Lower leg skin (tissue), 4 donors: Measurements from ENCODE around the gene C4orf50. TPM values are rescaled to one million over a fixed set of nuclear protein-coding genes. Genes with fewer than 3 reads are reported as not detected.

Experiments
- DNase-seq, 2 donors: peaks; one replicate each; pipeline ENCODE4 v3.0.0-alpha.2; 2019; ENCODE audit warnings: low spot score in 2 of 2
- H3K4me3 ChIP-seq: fragments of 200-600 bp; sonication (generic); 2 replicates; pipeline ENCODE4 v1.5.1; 2017; ENCODE audit warnings: mild to moderate bottlenecking, low read depth; ENCODE audit not compliant: poor library complexity, severe bottlenecking
- POLR2A ChIP-seq, 2 donors: fragments of 450-650 bp; IDR thresholded peaks; one replicate each; pipeline ENCODE4 v1.6.1; 2016 to 2017; ENCODE audit warnings: antibody characterized with exemption in 2 of 2, mild to moderate bottlenecking in 1 of 2, moderate library complexity in 1 of 2
- WGBS, 2 donors: methylation state at CpG; one replicate each; pipeline ENCODE4 v1.1.5; 2018; 5-methylcytosine and 5-hydroxymethylcytosine counted together
- intact Hi-C: fragments of 100-400 bp; cut with DNase I; formaldehyde crosslinking; loops from one replicate; pipeline ENCODE4 v1.15.0; 2023; ENCODE audit warnings: low total_unique reads
- total RNA-seq, 4 donors: library from RNA; depleted of rRNA; stranded (reverse); fragments of >200 nt; gene quantifications; one replicate each; pipeline ENCODE4 v1.1.0, GENCODE V29; 2016
- TF ChIP-seq, protein P1 (sequence below), 3 donors: fragments of 450-650 bp; IDR thresholded peaks; one replicate each; pipeline ENCODE4 v1.5.1; 2016; ENCODE audit warnings: antibody characterized with exemption in 3 of 3, mild to moderate bottlenecking in 3 of 3, moderate library complexity in 2 of 3

Gene C4orf50
- total RNA-seq, 4 donors from 2014 or later: not detected

DNA sequence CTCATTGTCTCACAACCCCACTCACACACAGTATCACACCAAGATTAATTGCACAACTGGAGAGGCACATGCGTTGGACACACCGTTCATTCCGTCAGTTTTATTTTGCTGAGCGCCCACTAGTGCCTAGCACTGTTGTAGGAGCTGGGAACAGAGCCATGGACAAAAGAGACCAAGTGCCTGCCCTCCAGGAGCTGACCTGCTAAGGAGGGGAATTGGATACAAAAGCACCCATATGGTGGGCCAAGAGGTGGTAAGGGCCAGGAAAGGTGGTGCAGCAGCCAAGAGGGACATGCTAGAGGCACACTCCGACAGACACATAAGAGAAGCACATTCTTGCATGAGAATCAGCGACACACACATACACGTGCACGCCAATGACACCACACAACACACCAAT is 124.6 kb downstream of the C4orf50 start:
- intact Hi-C loops: no loop called here
- H3K4me3 ChIP-seq: no peak overlapping the region
- DNase-seq: no peak
- 57 to 60% methylated on average over 8 of the region's 8 CpGs for WGBS, 2 donors
- TF ChIP-seq, protein P1, sequence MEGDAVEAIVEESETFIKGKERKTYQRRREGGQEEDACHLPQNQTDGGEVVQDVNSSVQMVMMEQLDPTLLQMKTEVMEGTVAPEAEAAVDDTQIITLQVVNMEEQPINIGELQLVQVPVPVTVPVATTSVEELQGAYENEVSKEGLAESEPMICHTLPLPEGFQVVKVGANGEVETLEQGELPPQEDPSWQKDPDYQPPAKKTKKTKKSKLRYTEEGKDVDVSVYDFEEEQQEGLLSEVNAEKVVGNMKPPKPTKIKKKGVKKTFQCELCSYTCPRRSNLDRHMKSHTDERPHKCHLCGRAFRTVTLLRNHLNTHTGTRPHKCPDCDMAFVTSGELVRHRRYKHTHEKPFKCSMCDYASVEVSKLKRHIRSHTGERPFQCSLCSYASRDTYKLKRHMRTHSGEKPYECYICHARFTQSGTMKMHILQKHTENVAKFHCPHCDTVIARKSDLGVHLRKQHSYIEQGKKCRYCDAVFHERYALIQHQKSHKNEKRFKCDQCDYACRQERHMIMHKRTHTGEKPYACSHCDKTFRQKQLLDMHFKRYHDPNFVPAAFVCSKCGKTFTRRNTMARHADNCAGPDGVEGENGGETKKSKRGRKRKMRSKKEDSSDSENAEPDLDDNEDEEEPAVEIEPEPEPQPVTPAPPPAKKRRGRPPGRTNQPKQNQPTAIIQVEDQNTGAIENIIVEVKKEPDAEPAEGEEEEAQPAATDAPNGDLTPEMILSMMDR (IDR thresholded peaks at IDR 0.05): no peak
- no peak for TF ChIP-seq POLR2A (IDR thresholded peaks at IDR 0.05)

- 4 to 14% methylated on average over 7 to 46 of the region's 67 CpGs for WGBS, 2 donors
- no peak within 1 kb of the TSS for H3K4me3 ChIP-seq
- intact Hi-C loops: no loop called here
- no peak for TF ChIP-seq POLR2A (IDR thresholded peaks at IDR 0.05)
- TF ChIP-seq, protein P1 (IDR thresholded peaks at IDR 0.05): no peak
- DNase-seq: no peak
Observed at GRCh38 chr4:5893004-5893580, 125.1 kb downstream of the C4orf50 start, which contains the start of gene CRMP1. Gene CRMP1 (minus strand): TSS chr4:5893086. CDS start chr4:5892969, 117 bp downstream.

DNA sequence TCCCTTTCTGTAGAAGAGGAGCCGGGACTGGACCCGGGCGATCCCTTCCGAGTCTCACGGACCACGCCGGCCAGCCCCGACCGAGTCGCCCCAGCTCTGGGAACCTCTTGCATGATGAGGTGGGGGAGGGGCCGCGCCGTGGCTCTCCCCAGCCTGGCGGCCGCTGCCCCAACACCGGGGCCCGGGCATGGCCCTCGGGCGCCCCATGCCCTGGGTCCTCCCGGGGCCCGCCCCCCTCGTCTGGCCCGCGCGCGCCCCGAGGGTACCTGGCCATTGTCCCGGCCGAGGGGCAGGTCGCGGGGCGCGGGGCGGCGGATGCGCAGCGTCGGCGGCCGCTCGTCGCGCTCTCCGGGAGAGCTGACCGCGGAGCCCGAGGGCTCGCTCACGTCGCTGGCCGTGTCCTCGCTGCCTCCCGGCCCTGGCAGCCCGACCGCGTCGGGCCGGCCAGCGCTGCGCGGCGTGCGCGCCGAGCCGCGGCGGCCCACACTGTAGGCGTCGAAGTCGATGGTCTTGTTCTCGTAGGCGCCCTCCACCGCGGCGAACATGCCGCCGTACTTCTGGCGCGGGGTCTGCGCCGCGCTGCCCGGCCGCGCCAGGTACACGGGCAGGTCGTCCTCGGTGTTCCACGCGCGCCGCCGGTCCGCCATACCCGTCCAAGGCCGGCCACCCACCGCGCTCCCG is 125.8 kb downstream of the C4orf50 start:
- TF ChIP-seq POLR2A (IDR thresholded peaks at IDR 0.05): no peak
- TF ChIP-seq, protein P1 (IDR thresholded peaks at IDR 0.05): no peak
- peak in 1 of 2 donors; percentile 45 for DNase-seq
- no peak overlapping the region for H3K4me3 ChIP-seq
- intact Hi-C loops: no loop called here
- 0 to 8% methylated on average over 10 to 13 of the region's 100 CpGs for WGBS, 2 donors

GRCh38 chr4:5891563-5892322 is 126.5 kb downstream of the C4orf50 start:
- intact Hi-C loops: no loop called here
- no peak for DNase-seq
- no peak for TF ChIP-seq POLR2A (IDR thresholded peaks at IDR 0.05)
- TF ChIP-seq, protein P1 (IDR thresholded peaks at IDR 0.05): no peak
- 13 to 17% methylated on average over 34 of the region's 34 CpGs for WGBS, 2 donors
- no peak overlapping the region for H3K4me3 ChIP-seq

- WGBS, 2 donors: 1 to 5% methylated on average over 22 to 27 of the region's 41 CpGs
- intact Hi-C loops: no loop called here
- no peak overlapping the region for H3K4me3 ChIP-seq
- DNase-seq: no peak
- TF ChIP-seq POLR2A (IDR thresholded peaks at IDR 0.05): no peak
- TF ChIP-seq, protein P1 (IDR thresholded peaks at IDR 0.05): no peak
Observed at GRCh38 chr4:5890063-5890727, 128.0 kb downstream of the C4orf50 start.
